Urinary bladder (tissue), 4 donors: ENCODE results near the gene HK3. TPM values are rescaled to one million over a fixed set of nuclear protein-coding genes. Genes with fewer than 3 reads are reported as not detected.

Experiments used
- DNase-seq: peaks from one replicate; pipeline ENCODE4 v3.0.0-alpha.2; 2015; ENCODE audit errors: extremely low spot score
- H3K27ac ChIP-seq: one replicate; pipeline ENCODE4 v1.5.1; 2013; ENCODE audit warnings: low read depth, mild to moderate bottlenecking, moderate library complexity
- H3K36me3 ChIP-seq: one replicate; pipeline ENCODE4 v1.6.1; 2013; ENCODE audit warnings: mild to moderate bottlenecking, moderate library complexity; ENCODE audit not compliant: insufficient read depth
- H3K4me1 ChIP-seq: one replicate; pipeline ENCODE4 v1.6.1; 2013; ENCODE audit warnings: mild to moderate bottlenecking, moderate library complexity; ENCODE audit not compliant: insufficient read depth
- H3K4me3 ChIP-seq: one replicate; pipeline ENCODE4 v1.5.1; 2013; ENCODE audit warnings: low read depth, low read length
- WGBS: extraction: QIAGEN DNeasy Blood & Tissue Kit; methylation state at CpG from one replicate; pipeline ENCODE4 v1.1.7; 2013; 5-methylcytosine and 5-hydroxymethylcytosine counted together
- polyA plus RNA-seq: library from polyadenylated mRNA; stranded (reverse); fragments of 200-250 nt; gene quantifications from one replicate; pipeline ENCODE4 v1.2.3, GENCODE V29; 2013
- total RNA-seq: library from RNA; depleted of rRNA; stranded (reverse); fragments of >200 nt; gene quantifications from one replicate; pipeline ENCODE4 v1.2.3, GENCODE V29; 2014
- donor health status: healthy with polysubstance abuse.
- donor health status: healthy.

Gene HK3
- total and polyA plus RNA-seq, 2 donors, result 0.74 to 9.5 TPM

DNA sequence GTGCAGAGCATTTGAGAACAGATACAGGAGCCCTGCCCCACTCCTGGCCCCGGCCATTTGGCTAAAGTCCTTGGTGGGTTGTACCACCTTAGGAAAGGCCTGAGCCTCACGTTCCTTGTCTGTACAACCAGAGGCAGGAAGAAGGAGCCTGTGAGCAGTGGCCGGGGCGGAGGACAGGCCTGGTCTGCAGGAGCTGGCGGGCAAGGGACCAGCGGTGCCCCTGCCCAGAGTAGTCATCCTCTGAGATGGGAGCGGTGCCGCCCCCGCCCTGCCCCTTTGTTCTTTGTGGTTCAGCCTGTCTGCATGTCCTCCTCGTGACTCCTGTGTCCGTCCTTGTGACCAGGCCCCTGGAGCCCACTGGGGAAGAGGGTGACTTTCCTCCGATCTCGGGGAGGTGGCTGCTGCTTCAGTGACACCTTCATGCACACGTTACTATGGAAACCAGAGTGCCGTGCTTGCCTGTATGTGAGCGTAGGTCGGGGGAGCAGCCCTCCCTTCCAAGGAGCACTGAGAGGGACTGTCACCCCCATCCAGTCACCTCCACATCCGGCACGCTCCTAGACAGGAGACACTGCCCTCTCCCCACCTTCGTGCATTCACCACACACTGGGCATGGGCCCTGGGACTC lies 45.9 kb downstream of the HK3 start:
- no peak for DNase-seq
- H3K4me1 ChIP-seq, result no peaks in the 10 kb centered on the region
- H3K36me3 ChIP-seq, result no peaks in the 10 kb centered on the region
- no peak overlapping the region for H3K27ac ChIP-seq
- H3K4me3 ChIP-seq, result no peak overlapping the region
- WGBS, result 71% methylated on average over 20 of the region's 20 CpGs

DNA sequence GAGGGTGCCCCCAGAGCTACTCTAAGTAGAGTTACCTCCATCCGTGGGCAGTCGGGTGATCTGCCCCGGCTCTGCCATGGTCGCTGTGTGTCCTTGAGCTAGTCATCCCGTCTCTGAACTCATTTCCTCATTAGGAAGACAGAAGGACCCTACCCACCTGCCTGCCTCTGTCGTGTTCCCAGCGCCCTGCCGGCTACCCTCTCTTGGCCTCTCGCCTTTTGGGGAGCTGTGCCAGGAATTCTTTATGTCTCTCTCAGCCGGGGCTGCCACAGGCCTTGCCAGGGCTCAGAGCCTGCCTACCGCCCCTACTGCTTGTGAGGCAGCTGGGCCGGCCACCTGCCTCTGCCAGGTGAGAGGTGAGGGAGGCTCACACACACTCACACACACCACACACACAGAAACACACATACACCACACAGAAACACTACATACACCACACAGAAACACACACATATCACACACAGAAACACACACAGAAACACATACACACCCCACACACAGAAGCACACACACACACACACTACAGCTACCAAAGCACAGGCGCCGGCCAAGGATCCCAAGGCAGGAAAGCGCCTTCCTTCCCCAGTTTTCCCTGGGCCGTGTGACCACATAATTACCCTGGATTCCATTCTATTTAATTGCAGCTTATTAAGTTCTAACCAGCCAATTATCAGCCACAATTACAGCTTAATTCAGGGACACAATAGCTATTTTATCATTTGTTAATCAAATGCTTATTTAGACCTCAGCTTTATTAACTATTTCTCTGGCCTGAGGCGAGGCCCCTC lies 47.1 kb downstream of the HK3 start:
- no peak for DNase-seq
- no peak overlapping the region for H3K27ac ChIP-seq
- H3K4me1 ChIP-seq, result no peaks in the 10 kb centered on the region
- H3K36me3 ChIP-seq, result no peaks in the 10 kb centered on the region
- 64% methylated on average over 17 of the region's 17 CpGs for WGBS
- H3K4me3 ChIP-seq, result no peak overlapping the region

- H3K4me1 ChIP-seq, result no peaks in the 10 kb centered on the region
- no peaks in the 10 kb centered on the region for H3K36me3 ChIP-seq
- no peak for DNase-seq
- no peak overlapping the region for H3K27ac ChIP-seq
- no peak overlapping the region for H3K4me3 ChIP-seq
- 62% methylated on average over 12 of the region's 12 CpGs for WGBS
Measured at GRCh38 chr5:176851380-176851779, 47.8 kb downstream of the HK3 start.

- 77% methylated on average over 21 of the region's 21 CpGs for WGBS
Measured at GRCh38 chr5:176850371-176851245, 48.5 kb downstream of the HK3 start.

DNA sequence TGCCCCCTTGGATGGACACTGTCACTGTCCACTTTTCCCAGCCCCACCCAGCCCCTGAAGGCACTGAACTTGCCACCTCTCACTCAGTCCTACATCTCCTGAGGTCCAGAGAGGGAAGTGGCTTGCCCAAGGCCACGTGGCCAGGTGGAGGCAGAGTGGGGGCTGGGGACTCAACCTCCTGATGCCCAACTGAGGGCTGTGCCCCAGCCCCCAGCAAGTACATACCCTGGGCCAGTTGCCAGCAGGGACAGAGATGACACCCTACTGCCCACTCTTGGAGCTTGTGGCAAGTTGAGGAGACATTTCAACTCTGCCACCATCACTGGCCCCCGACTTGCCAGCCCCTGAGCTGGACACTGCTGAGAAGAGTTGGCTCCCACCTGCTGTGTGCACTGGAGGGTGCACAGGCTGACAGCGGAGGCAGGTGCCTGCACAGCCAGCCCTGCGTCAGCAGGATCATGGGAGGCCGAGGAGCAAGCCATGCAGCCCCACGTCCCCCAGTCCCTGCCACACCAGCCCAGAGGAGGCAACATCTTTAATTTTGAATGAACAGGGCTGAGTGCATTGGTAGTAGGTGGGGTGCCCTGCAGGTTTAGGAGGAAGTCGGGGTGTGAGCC lies 49.4 kb downstream of the HK3 start:
- no peak overlapping the region for H3K27ac ChIP-seq
- no peaks in the 10 kb centered on the region for H3K36me3 ChIP-seq
- H3K4me1 ChIP-seq, result no peaks in the 10 kb centered on the region
- WGBS, result 77% methylated on average over 7 of the region's 7 CpGs
- H3K4me3 ChIP-seq, result no peak overlapping the region
- no peak for DNase-seq

More at GRCh38 chr5:176850371-176851245, 48.5 kb downstream of the HK3 start:
- DNase-seq, result no peak
- Histone ChIP-seq H3K4me1 (no peaks in the 10 kb centered on the region), H3K36me3 (no peaks in the 10 kb centered on the region), H3K27ac (no peak overlapping the region), H3K4me3 (no peak overlapping the region)

GRCh38 chr5:176848651-176849050 lies 50.5 kb downstream of the HK3 start:
- H3K4me3 ChIP-seq, result no peak overlapping the region
- no peaks in the 10 kb centered on the region for H3K4me1 ChIP-seq
- 82% methylated on average over 13 of the region's 13 CpGs for WGBS
- no peak overlapping the region for H3K27ac ChIP-seq
- no peak for DNase-seq
- H3K36me3 ChIP-seq, result no peaks in the 10 kb centered on the region

DNA sequence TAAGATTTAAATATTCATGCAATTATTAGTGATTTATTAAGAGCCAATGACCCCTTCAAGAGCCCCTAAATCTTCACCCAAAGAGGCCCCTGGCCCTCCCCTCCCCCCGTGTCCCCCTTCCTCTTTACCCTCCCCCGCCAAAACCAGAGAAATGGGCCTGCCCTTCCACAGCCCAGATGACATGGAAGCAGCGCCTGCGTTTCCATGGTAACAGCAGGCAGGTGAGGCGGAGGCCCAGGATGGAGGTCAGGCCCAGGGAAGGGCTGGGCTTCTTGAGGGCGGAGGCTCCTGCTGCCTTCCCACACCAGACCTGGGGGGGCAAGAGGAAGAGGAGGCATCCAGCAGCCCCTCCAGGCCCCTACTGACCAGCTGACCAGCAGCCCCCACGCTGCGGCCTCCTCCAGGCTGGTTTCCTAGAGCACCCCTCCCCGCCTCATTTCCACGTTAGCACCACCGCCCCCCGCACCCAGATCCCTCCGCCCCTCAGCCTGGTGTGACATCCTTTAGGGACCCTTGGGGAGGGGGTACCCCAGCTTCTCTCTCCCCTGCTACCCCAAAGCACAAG lies 51.3 kb downstream of the HK3 start:
- no peak overlapping the region for H3K27ac ChIP-seq
- H3K36me3 ChIP-seq, result no peaks in the 10 kb centered on the region
- no peaks in the 10 kb centered on the region for H3K4me1 ChIP-seq
- WGBS, result 84% methylated on average over 13 of the region's 13 CpGs
- no peak overlapping the region for H3K4me3 ChIP-seq
- DNase-seq, result no peak

DNA sequence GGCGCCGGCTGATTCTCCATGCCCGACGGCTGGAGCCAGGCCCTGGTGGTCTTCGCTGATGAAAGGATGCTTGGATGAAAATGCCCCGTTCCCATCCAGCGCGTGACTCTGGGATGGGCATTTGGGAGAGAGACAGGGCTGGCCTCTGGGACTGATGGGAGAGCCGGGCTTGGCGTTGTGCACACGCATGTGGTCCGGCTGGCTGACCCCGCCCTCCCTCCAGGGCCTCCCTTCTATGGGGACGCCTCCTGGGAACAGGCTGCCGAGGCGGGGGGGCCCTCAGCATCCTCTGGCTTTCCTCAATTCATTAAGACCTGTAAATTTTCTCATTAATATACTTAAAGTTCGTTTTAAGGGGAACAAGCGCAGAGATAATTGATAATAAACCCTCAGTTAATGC lies 52.0 kb downstream of the HK3 start:
- Histone ChIP-seq H3K4me1 (no peaks in the 10 kb centered on the region), H3K4me3 (no peak overlapping the region)

DNA sequence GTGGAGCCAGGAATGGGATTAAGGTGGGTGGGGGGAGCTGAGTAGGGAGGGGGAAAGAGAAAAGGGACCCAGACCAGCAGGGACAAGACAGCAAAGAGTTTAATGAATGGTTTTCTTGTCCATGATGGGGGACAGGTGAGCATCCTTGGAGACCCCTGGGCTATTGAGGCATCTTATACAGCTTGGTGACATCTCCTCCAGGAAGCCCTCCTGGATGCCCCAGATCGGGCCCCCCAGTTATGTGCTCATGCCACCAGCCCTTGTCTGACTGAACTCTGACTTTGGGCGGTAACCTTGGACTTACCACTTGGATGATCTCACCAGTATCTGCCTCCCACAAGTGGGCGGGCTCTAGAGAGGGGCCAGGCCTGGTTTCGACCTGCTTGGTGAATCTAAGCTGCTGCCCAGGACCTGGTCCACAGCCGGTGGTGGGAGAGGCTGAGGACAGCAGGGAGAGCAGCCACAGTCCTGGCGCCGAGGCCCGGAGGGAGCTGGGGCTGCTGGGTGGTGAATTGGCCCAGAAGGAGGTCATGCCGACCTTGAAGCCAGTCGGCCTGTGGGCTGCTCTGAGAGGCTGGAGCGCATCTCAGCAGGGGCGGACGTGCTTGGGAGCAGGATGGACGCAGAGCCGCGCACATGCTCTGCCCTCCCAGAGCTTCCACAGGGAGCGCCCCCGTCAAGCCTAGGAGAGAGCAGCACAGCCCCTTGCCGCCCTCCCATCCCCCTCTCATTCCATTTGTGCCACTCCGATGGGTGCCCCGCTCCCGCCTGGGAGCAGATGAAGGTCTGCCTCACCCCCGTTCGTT lies 52.6 kb downstream of the HK3 start:
- no peaks in the 10 kb centered on the region for H3K36me3 ChIP-seq
- DNase-seq, result no peak
- WGBS, result 48% methylated on average over 24 of the region's 24 CpGs
- no peak overlapping the region for H3K4me3 ChIP-seq
- no peak overlapping the region for H3K27ac ChIP-seq
- H3K4me1 ChIP-seq, result no peaks in the 10 kb centered on the region

More for the DNA sequence above, 52.0 kb downstream of the HK3 start:
- WGBS, result 54% methylated on average over 18 of the region's 18 CpGs
- DNase-seq, result no peak
- H3K36me3 ChIP-seq, result no peaks in the 10 kb centered on the region
- no peak overlapping the region for H3K27ac ChIP-seq

DNA sequence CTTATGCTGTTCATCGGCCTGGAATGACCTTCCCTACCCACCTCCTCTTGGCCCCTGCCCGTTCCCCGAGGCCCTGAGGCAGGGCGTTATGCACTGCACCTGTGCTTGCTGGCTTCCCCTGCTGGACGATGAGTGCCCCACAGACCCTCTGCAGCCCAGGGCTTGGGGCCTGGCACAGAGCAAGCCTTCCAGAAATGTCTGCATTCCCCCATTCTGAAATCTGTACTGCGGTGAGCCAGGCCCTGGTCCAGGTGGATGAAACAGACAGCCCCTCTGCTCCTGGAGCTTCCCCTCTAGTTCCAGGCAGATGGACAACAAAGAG lies 53.8 kb downstream of the HK3 start:
- Histone ChIP-seq H3K4me1 (no peaks in the 10 kb centered on the region), H3K4me3 (no peak overlapping the region), H3K27ac (no peak overlapping the region), H3K36me3 (no peaks in the 10 kb centered on the region)
- DNase-seq, result no peak
- 42% methylated on average over 6 of the region's 6 CpGs for WGBS

DNA sequence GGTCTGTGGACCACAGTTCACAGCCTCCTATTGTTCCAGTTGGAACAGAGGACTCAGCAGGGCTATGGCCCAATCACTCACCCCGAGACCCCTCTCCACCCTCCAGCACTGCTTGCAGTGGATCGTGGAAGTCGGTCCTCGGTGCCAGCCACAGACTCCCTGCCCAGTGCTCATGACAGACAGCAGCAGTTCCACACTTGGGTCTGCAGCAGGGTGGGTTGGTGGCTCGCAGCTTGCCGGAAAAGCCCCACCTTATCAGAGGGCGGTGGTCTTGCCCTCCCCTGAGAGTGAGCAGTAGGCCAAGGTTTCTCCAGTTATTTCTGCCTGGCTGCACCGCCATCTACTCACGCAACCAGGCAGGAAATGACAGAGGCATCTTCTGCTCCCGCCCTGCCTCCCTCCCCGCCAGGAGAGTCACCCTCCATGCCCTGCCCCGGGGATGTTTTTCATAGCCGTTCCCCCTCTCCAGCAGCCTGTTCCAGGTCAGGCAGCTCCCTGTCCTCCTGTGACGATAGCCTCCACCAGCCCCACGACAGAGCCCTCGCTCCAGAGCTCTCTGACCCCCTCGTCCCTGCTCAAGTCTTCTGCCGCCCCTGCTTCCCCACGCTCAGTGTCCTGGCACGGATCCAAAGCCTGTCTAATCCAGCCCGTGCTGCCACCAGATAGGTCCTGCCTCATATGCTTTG lies 54.3 kb downstream of the HK3 start:
- DNase-seq, result no peak
- Histone ChIP-seq H3K4me3 (no peak overlapping the region), H3K27ac (no peak overlapping the region), H3K4me1 (no peaks in the 10 kb centered on the region), H3K36me3 (no peaks in the 10 kb centered on the region)
- 51% methylated on average over 21 of the region's 21 CpGs for WGBS

DNA sequence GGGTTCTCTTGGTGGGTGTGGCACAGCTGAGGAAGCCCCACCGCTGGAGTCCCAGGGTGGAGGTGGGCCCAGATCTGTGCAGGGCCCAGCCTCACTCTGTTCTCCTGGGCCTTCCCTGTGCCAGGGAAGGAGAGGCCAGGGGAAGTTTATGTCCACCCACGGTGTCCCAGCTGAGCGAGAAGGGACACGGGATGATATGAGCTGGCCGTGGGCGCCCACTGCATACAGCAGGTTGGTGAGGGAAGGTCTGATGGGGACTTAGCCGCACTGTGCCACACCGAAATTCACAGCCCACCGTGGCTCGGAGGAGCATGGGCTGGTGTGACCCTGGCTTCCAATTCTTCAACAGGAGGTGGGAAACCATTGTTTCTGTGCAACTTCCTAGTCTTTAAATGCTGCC lies 54.9 kb downstream of the HK3 start:
- no peaks in the 10 kb centered on the region for H3K4me1 ChIP-seq
- DNase-seq, result no peak
- H3K27ac ChIP-seq, result no peak overlapping the region
- no peak overlapping the region for H3K4me3 ChIP-seq
- 85% methylated on average over 10 of the region's 10 CpGs for WGBS
- no peaks in the 10 kb centered on the region for H3K36me3 ChIP-seq
